ENCODE data around the gene ARRB1.
"Not testable (repeated sequence)": the region's sequence is repeated elsewhere in the genome, so short reads cannot be mapped to it uniquely, and the experiment has no call there.

ARRB1 gene

GRCh38 chr11:75373201-75373600 lies 21.7 kb upstream of the ARRB1 start:
- in situ Hi-C loops (cut with MboI; ENCODE audit: low sequenced_read_pairs) = no loop called here

- in situ Hi-C loops (cut with MboI; ENCODE audit: low sequenced_read_pairs) = no loop called here
Measured at GRCh38 chr11:75371949-75372876, 20.8 kb upstream of the ARRB1 start.

GRCh38 chr11:75369560-75370255 lies 18.2 kb upstream of the ARRB1 start:
- in situ Hi-C loops (cut with MboI; ENCODE audit: low sequenced_read_pairs) = no loop called here

GRCh38 chr11:75366826-75367225 lies 15.4 kb upstream of the ARRB1 start:
- in situ Hi-C loops (cut with MboI; ENCODE audit: low sequenced_read_pairs) = not testable (repeated sequence)

GRCh38 chr11:75365711-75366181 lies 14.3 kb upstream of the ARRB1 start:
- in situ Hi-C loops (cut with MboI; ENCODE audit: low sequenced_read_pairs) = no loop called here

- in situ Hi-C loops (cut with MboI; ENCODE audit: low sequenced_read_pairs) = not testable (repeated sequence)
Measured at GRCh38 chr11:75362285-75362684, 10.8 kb upstream of the ARRB1 start.

- in situ Hi-C loops (cut with MboI; ENCODE audit: low sequenced_read_pairs) = no loop called here
Measured at GRCh38 chr11:75356613-75357012, 5.2 kb upstream of the ARRB1 start.

GRCh38 chr11:75355051-75355450 lies 3.6 kb upstream of the ARRB1 start:
- in situ Hi-C loops (cut with MboI; ENCODE audit: low sequenced_read_pairs) = no loop called here

- in situ Hi-C loops (cut with MboI; ENCODE audit: low sequenced_read_pairs) = no loop called here
Measured at GRCh38 chr11:75352588-75353206, 1.2 kb upstream of the ARRB1 start.

- in situ Hi-C loops (cut with MboI; ENCODE audit: low sequenced_read_pairs) = no loop called here
Measured at GRCh38 chr11:75351791-75352587, 528 bp upstream of the ARRB1 start.

GRCh38 chr11:75350743-75351540 lies 519 bp downstream of the ARRB1 start:
- in situ Hi-C loops (cut with MboI; ENCODE audit: low sequenced_read_pairs) = no loop called here

- in situ Hi-C loops (cut with MboI; ENCODE audit: low sequenced_read_pairs) = no loop called here
Measured at GRCh38 chr11:75350122-75350742, 1.2 kb downstream of the ARRB1 start.

- in situ Hi-C loops (cut with MboI; ENCODE audit: low sequenced_read_pairs) = no loop called here
Measured at GRCh38 chr11:75349521-75350116, 1.8 kb downstream of the ARRB1 start.

GRCh38 chr11:75347781-75348566 lies 3.5 kb downstream of the ARRB1 start:
- in situ Hi-C loops (cut with MboI; ENCODE audit: low sequenced_read_pairs) = no loop called here

GRCh38 chr11:75346912-75347647 lies 4.4 kb downstream of the ARRB1 start:
- in situ Hi-C loops (cut with MboI; ENCODE audit: low sequenced_read_pairs) = no loop called here

GRCh38 chr11:75346296-75346695 lies 5.2 kb downstream of the ARRB1 start:
- in situ Hi-C loops (cut with MboI; ENCODE audit: low sequenced_read_pairs) = no loop called here

- in situ Hi-C loops (cut with MboI; ENCODE audit: low sequenced_read_pairs) = no loop called here
Measured at GRCh38 chr11:75345455-75346160, 5.9 kb downstream of the ARRB1 start.
